HepG2 (cell line): ENCODE results near the gene ABCG2. TPM values are rescaled to one million over a fixed set of nuclear protein-coding genes. Genes with fewer than 3 reads are reported as not detected.

Source experiments
- DR1 ChIP-seq: sonication (generic); formaldehyde crosslinking; IDR thresholded peaks from 2 replicates; pipeline ENCODE4 v1.8.0; 2021; ENCODE audit warnings: mild to moderate bottlenecking, missing genetic modification reagents, inconsistent platforms
- MAFK ChIP-seq, 2 experiments: IDR thresholded peaks in 1 of 2; conservative IDR thresholded peaks in 1 of 2; 2 replicates each; pipeline ENCODE4 v1.6.1; 2011; ENCODE audit warnings: improper control_type of control experiment in 2 of 2, low read length in 2 of 2
- SOX13 ChIP-seq, 3 experiments: fragments of 450-650 bp in 1 of 3; sonication (generic) in 1 of 3; formaldehyde crosslinking in 1 of 3; IDR thresholded peaks in 2 of 3; conservative IDR thresholded peaks in 1 of 3; 2 replicates each; pipeline versions ENCODE4 v1.5.0 to v1.6.1; 2016 to 2020; ENCODE audit warnings: antibody characterized with exemption in 1 of 3, mild to moderate bottlenecking in 1 of 3, missing compliant biosample characterization in 1 of 3, missing genetic modification reagents in 1 of 3, moderate library complexity in 1 of 3
- ZFAT ChIP-seq: sonication (generic); formaldehyde crosslinking; conservative IDR thresholded peaks from 2 replicates; pipeline ENCODE4 v1.8.1; 2023; ENCODE audit warnings: missing genetic modification reagents, inconsistent platforms
- ZNF143 ChIP-seq: sonication (generic); formaldehyde crosslinking; IDR thresholded peaks from 2 replicates; pipeline ENCODE4 v1.4.0; 2020; ENCODE audit warnings: missing genetic modification reagents
- polyA plus RNA-seq, 8 experiments: library from polyadenylated mRNA; depleted of rRNA in 3 of 8; stranded (reverse) in 7 of 8; unstranded in 1 of 8; fragments of >200 nt; fragmentation: Illumina TruSeq in 4 of 8; extraction: Trizol in 4 of 8; gene quantifications; 2 replicates each; pipeline versions ENCODE4 v1.2.1 to v1.2.3, GENCODE V29; 2011 to 2016; ENCODE audit warnings: low read depth in 4 of 8, missing spikeins in 1 of 8, mixed read lengths in 1 of 8; ENCODE audit not compliant: insufficient read depth in 1 of 8
- total RNA-seq, 5 experiments: library from RNA; depleted of rRNA; stranded (reverse); fragments of >200 nt; fragmentation: Illumina TruSeq; extraction: Trizol; gene quantifications; 2 replicates each; pipeline ENCODE4 v1.2.3, GENCODE V29; 2016; ENCODE audit warnings: low read depth in 1 of 5
- TF ChIP-seq, protein P1 (sequence below): IDR thresholded peaks from 2 replicates; pipeline ENCODE4 v1.6.1; 2016
- TF ChIP-seq, protein P2 (sequence below): IDR thresholded peaks from 2 replicates; pipeline ENCODE4 v1.4.0; 2020; ENCODE audit warnings: mild to moderate bottlenecking, missing genetic modification reagents

Gene ABCG2
- total and polyA plus RNA-seq, 2 of the 13 experiments (the other 11 are each of a cell fraction or from before 2014, with no cell fraction given) = 10.0 to 15.7 TPM

DNA sequence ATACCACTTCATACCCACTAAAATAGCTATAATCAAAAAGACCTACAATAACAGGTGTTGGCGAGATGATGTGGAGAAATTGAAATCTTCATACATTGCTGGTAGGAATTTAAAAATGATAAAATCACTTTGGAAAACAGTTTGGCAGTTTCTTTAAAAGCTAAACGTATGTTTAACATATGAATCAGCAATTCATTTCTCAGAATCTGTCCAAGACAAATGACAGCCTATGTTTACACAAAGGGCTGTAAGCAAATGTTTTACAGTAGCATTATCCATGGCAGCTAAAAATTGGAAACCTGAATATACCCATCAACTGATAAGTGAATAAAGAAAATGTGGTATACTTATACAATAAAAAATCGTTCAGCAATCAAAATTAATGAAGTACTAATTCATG is 33.0 kb upstream of the ABCG2 start (continued):
- TF ChIP-seq MAFK (conservative IDR thresholded peaks at IDR 0.05 in 1 of 2, IDR thresholded peaks at IDR 0.05 in 1 of 2; ENCODE audit: low read length in 2 of 2) (peak in 1 of 2 experiments; percentile 28; a peak in 2 of 4 replicates), DR1 (no peak), SOX13 (IDR thresholded peaks at IDR 0.05) (no peak), SOX13 (CRISPR knock-in tag; conservative IDR thresholded peaks at IDR 0.05 in 1 of 2, IDR thresholded peaks at IDR 0.05 in 1 of 2) (0 out of 4 replicates have a peak, but pooled peaks of 1 of the 2 experiments have one; percentile 8), ZFAT (CRISPR knock-in tag) (peak; percentile 81; the same call in 1 of the 2 replicates), ZNF143 (CRISPR knock-in tag) (no peak)
- TF ChIP-seq, protein P1, sequence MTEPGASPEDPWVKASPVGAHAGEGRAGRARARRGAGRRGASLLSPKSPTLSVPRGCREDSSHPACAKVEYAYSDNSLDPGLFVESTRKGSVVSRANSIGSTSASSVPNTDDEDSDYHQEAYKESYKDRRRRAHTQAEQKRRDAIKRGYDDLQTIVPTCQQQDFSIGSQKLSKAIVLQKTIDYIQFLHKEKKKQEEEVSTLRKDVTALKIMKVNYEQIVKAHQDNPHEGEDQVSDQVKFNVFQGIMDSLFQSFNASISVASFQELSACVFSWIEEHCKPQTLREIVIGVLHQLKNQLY (CRISPR knock-in tag) = no peak
- TF ChIP-seq, protein P2, sequence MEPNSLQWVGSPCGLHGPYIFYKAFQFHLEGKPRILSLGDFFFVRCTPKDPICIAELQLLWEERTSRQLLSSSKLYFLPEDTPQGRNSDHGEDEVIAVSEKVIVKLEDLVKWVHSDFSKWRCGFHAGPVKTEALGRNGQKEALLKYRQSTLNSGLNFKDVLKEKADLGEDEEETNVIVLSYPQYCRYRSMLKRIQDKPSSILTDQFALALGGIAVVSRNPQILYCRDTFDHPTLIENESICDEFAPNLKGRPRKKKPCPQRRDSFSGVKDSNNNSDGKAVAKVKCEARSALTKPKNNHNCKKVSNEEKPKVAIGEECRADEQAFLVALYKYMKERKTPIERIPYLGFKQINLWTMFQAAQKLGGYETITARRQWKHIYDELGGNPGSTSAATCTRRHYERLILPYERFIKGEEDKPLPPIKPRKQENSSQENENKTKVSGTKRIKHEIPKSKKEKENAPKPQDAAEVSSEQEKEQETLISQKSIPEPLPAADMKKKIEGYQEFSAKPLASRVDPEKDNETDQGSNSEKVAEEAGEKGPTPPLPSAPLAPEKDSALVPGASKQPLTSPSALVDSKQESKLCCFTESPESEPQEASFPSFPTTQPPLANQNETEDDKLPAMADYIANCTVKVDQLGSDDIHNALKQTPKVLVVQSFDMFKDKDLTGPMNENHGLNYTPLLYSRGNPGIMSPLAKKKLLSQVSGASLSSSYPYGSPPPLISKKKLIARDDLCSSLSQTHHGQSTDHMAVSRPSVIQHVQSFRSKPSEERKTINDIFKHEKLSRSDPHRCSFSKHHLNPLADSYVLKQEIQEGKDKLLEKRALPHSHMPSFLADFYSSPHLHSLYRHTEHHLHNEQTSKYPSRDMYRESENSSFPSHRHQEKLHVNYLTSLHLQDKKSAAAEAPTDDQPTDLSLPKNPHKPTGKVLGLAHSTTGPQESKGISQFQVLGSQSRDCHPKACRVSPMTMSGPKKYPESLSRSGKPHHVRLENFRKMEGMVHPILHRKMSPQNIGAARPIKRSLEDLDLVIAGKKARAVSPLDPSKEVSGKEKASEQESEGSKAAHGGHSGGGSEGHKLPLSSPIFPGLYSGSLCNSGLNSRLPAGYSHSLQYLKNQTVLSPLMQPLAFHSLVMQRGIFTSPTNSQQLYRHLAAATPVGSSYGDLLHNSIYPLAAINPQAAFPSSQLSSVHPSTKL (CRISPR knock-in tag) = peak; percentile 33
- TF ChIP-seq, all 625 proteins: peak for 7
